ENCODE data around the gene PRLR.

DNA sequence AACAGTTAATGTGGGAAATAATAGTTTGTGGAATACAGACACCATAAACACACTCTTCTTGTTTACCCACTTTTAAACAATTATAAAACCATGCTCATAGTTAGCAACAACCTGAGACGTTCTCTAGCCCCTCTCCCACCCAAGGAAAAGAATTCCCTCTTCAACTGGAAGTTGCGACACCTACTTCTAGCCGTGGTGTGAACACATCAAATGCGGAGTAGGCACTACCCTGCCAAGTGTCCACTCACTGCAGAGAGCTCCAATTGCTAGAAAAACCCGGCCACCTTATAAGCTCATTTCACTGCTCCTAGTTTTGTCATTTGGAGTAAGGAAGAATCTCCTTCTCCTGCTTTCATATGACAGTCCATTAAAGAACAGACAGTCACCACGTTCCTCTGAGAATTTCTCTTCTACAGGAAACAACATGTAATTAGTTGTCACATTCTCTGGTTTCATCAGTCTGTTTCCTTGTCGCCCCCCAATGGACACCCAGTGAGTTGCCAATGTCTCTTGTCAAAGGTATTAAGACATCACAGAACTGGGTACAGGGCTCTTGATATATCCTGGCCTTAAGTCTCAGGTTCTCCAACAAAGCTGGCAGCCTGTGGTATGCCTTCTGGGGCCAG is 47.3 kb downstream of the PRLR start:
- TF ChIP-seq YY1 (IDR thresholded peaks at IDR 0.05; ENCODE audit: insufficient read depth, insufficient read length), result no peak
- TF ChIP-seq ZNF274 (IDR thresholded peaks at IDR 0.05; ENCODE audit: low read depth, low read length), result no peak
